ELF-1 (cell line): ENCODE results near the gene SLC16A9.

Experiments used
- DNase-seq: peaks from one replicate; pipeline ENCODE4 v3.0.0-alpha.2; 2016; ENCODE audit warnings: low read depth, low spot score

Gene SLC16A9

GRCh38 chr10:59719374-59719773 is 9.7 kb upstream of the SLC16A9 start:
- no peak for DNase-seq

- no peak for DNase-seq
These were observed 8.6 kb upstream of the SLC16A9 start for GRCh38 chr10:59718257-59718656.

GRCh38 chr10:59713196-59713821 is 3.7 kb upstream of the SLC16A9 start:
- no peak for DNase-seq

- DNase-seq, result peak; percentile 88
These were observed 2.3 kb upstream of the SLC16A9 start for GRCh38 chr10:59711871-59712494.

GRCh38 chr10:59708816-59709394 is 745 bp downstream of the SLC16A9 start:
- peak; percentile 26 for DNase-seq

- DNase-seq, result no peak
These were observed 2.5 kb downstream of the SLC16A9 start for GRCh38 chr10:59706851-59707797.

GRCh38 chr10:59705931-59706330 is 3.7 kb downstream of the SLC16A9 start:
- DNase-seq, result no peak

- DNase-seq, result no peak
These were observed 5.0 kb downstream of the SLC16A9 start for GRCh38 chr10:59704630-59705029.

- DNase-seq, result no peak
These were observed 7.3 kb downstream of the SLC16A9 start for GRCh38 chr10:59702347-59702746.

GRCh38 chr10:59700709-59701108 is 8.9 kb downstream of the SLC16A9 start:
- peak; percentile 30 for DNase-seq

- no peak for DNase-seq
These were observed 11.3 kb downstream of the SLC16A9 start for GRCh38 chr10:59698326-59698725.

- no peak for DNase-seq
These were observed 14.0 kb downstream of the SLC16A9 start for GRCh38 chr10:59695637-59696036.

GRCh38 chr10:59694936-59695335 is 14.7 kb downstream of the SLC16A9 start:
- DNase-seq, result no peak

- DNase-seq, result no peak
These were observed 17.5 kb downstream of the SLC16A9 start for GRCh38 chr10:59692113-59692512.

- no peak for DNase-seq
These were observed 20.7 kb downstream of the SLC16A9 start for GRCh38 chr10:59688921-59689351.

- DNase-seq, result no peak
These were observed 22.0 kb downstream of the SLC16A9 start for GRCh38 chr10:59687657-59688056.

- DNase-seq, result no peak
These were observed 25.6 kb downstream of the SLC16A9 start for GRCh38 chr10:59684006-59684405.

- DNase-seq, result no peak
These were observed 26.4 kb downstream of the SLC16A9 start for GRCh38 chr10:59682986-59683937.

GRCh38 chr10:59680199-59680598 is 29.5 kb downstream of the SLC16A9 start:
- no peak for DNase-seq

GRCh38 chr10:59678884-59679301 is 30.8 kb downstream of the SLC16A9 start:
- peak; percentile 5 for DNase-seq
